Mesothelial cell of epicardium (in vitro differentiated cells): ENCODE results near the gene NETO1. TPM values are rescaled to one million over a fixed set of nuclear protein-coding genes. Genes with fewer than 3 reads are reported as not detected.

Experiments used
- DNase-seq, 2 experiments: peaks; one replicate each; pipeline ENCODE4 v3.0.0; 2021; ENCODE audit warnings: low spot score in 2 of 2; ENCODE audit not compliant: unreplicated experiment in 2 of 2
- H3K27ac Mint-ChIP-seq: 2 replicates; pipeline ENCODE4 v1.8.0; 2021; ENCODE audit warnings: mixed read lengths
- H3K27me3 Mint-ChIP-seq: 2 replicates; pipeline ENCODE4 v1.8.0; 2021; ENCODE audit warnings: low read depth, mixed read lengths
- H3K36me3 Mint-ChIP-seq: 2 replicates; pipeline ENCODE4 v1.8.0; 2021; ENCODE audit warnings: mixed read lengths
- H3K4me1 Mint-ChIP-seq: 2 replicates; pipeline ENCODE4 v1.8.0; 2021; ENCODE audit warnings: mixed read lengths
- H3K4me3 Mint-ChIP-seq: 2 replicates; pipeline ENCODE4 v1.8.0; 2021; ENCODE audit warnings: mild to moderate bottlenecking, moderate library complexity, mixed read lengths
- H3K9me3 Mint-ChIP-seq: 2 replicates; pipeline ENCODE4 v1.8.0; 2021; ENCODE audit warnings: mixed read lengths
- total RNA-seq: library from RNA; stranded (reverse); gene quantifications from 3 replicates; pipeline ENCODE4 v1.2.1, GENCODE V29; 2021
- TF ChIP-seq, protein P1 (sequence below): fragments of 200-600 bp; sonication (generic); IDR thresholded peaks from one replicate; pipeline ENCODE4 v1.5.0; 2021; ENCODE audit warnings: antibody characterized with exemption; ENCODE audit not compliant: unreplicated experiment

NETO1 gene
- total RNA-seq, 1 donor from 2014 or later, result not detected

DNA sequence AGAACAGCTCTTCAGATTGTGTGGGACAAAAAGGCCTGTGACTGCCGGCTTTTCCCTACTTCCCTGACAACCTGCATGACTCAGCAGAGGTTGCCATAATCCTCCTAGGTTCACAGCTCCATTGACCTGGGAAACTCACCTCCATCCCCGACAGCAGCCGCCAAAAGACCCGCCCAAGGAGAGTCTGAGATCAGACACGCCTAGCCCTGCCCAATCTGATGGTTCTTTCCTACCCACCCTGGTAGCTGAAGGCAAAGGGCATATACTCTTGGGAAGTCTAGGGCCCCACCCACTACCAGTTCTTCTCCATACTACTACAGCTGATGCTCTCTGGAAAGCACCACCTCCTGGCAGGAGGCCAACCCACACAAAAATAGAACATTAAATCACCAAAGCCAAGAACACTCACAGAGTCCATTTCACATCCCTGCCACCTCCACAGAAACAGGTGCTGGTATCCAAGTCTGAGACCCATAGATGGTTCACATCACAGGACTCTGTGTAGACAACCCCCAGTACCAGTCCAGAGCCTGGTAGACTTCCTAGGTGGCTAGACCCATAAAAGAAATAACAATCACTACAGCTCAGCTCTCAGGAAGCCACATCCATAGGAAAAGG is 140.6 kb downstream of the NETO1 start:
- no peak for DNase-seq
- H3K4me1 Mint-ChIP-seq, result no peaks in the 10 kb centered on the region
- no peak overlapping the region for H3K27ac Mint-ChIP-seq
- H3K36me3 Mint-ChIP-seq, result no peaks in the 10 kb centered on the region
- peaks cover 12% of the 10 kb centered on the region for H3K9me3 Mint-ChIP-seq
- H3K4me3 Mint-ChIP-seq, result no peak overlapping the region
- H3K27me3 Mint-ChIP-seq, result no peaks in the 10 kb centered on the region
- TF ChIP-seq, protein P1, sequence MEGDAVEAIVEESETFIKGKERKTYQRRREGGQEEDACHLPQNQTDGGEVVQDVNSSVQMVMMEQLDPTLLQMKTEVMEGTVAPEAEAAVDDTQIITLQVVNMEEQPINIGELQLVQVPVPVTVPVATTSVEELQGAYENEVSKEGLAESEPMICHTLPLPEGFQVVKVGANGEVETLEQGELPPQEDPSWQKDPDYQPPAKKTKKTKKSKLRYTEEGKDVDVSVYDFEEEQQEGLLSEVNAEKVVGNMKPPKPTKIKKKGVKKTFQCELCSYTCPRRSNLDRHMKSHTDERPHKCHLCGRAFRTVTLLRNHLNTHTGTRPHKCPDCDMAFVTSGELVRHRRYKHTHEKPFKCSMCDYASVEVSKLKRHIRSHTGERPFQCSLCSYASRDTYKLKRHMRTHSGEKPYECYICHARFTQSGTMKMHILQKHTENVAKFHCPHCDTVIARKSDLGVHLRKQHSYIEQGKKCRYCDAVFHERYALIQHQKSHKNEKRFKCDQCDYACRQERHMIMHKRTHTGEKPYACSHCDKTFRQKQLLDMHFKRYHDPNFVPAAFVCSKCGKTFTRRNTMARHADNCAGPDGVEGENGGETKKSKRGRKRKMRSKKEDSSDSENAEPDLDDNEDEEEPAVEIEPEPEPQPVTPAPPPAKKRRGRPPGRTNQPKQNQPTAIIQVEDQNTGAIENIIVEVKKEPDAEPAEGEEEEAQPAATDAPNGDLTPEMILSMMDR, result no peak

DNA sequence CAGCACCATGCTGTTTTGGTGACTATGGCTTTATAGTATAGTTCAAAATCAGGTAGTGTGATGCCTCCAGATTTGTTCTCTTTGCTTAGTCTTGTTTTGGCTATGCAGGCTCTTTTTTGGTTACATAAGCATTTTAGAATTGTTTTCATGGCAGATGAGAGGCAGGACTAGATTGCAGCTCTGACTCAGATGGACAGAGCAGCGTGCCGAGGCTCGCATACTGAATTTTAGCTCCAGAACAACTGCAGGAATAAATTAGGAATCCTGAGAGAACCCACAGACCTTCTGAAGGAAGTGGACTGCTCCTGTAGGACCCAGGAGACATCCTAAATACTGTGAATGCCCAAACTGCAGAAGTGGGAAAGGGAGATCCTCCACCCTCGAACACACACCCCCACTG is 141.6 kb downstream of the NETO1 start:
- H3K4me1 Mint-ChIP-seq, result no peaks in the 10 kb centered on the region
- H3K4me3 Mint-ChIP-seq, result no peak overlapping the region
- no peaks in the 10 kb centered on the region for H3K27me3 Mint-ChIP-seq
- H3K9me3 Mint-ChIP-seq, result peaks cover 12% of the 10 kb centered on the region
- H3K36me3 Mint-ChIP-seq, result no peaks in the 10 kb centered on the region
- H3K27ac Mint-ChIP-seq, result no peak overlapping the region
- TF ChIP-seq, protein P1, result no peak
- DNase-seq, result no peak

DNA sequence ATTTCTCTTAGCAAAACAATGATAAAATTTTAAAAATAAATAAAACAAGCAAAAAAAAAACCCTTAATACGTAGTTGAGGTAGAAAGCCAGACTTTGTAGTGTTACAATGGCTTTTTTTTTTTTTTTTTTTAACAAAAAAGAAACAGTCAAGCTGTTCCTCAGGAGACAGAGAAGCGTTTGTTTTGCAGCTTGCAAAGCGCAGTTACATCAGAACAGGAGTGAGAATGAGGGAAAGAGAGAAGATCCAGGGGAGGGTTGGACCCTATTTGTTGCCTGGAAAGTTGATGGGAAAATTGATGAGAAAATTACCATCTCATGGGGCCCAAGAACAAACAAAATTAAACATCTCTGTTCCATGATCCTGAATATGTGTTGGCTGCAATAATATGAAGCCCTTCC is 146.5 kb downstream of the NETO1 start:
- no peaks in the 10 kb centered on the region for H3K36me3 Mint-ChIP-seq
- no peak for DNase-seq
- peaks cover 6% of the 10 kb centered on the region for H3K4me1 Mint-ChIP-seq
- H3K27ac Mint-ChIP-seq, result no peak overlapping the region
- TF ChIP-seq, protein P1, result no peak
- no peak overlapping the region for H3K4me3 Mint-ChIP-seq
- H3K9me3 Mint-ChIP-seq, result peaks cover 12% of the 10 kb centered on the region
- H3K27me3 Mint-ChIP-seq, result no peaks in the 10 kb centered on the region

DNA sequence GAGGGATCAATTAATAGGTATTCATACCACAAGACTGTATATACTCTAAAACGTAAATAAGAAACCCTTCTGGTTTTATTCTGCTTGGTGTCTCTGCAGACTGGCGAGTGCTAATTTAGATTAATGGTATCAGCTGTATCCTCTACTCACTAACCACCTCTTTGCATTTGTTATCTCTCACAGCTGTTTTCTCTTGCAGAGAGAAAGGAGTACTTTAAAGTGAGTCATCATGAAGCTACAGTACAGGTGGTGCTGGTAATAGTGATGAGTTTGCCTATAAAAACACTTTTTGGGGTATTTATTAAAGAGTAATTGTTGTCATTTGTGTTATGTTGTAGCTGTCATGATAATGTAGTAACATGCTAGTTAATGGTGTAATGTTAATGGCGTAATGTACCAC is 147.7 kb downstream of the NETO1 start:
- Mint-ChIP-seq H3K4me1 (peaks cover 6% of the 10 kb centered on the region), H3K27me3 (no peaks in the 10 kb centered on the region), H3K4me3 (no peak overlapping the region), H3K27ac (no peak overlapping the region), H3K9me3 (peaks cover under 1% of the 10 kb centered on the region), H3K36me3 (no peaks in the 10 kb centered on the region)
- DNase-seq, result no peak
- TF ChIP-seq, protein P1, result no peak

DNA sequence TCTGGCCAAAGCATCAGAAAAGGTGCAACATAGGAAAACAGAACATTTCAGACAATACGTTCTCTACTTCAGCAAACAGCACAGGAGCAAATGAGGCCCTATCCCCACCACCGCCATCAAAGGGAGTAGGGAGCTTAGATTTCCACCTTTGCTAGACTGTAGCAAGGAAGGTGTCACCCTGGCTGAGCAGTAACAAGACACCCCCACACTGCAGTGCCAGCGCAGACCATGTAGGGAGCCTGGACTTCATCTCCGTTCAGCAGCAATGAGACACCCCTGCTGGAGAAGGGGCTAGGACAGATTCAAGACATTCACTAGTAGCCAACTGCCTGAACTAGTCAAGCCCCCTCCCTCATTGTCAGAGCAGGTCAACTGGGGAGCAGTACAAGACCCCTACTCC is 163.6 kb downstream of the NETO1 start:
- Mint-ChIP-seq H3K4me1 (no peaks in the 10 kb centered on the region), H3K27me3 (peaks cover 17% of the 10 kb centered on the region), H3K27ac (no peak overlapping the region), H3K4me3 (no peak overlapping the region), H3K36me3 (no peaks in the 10 kb centered on the region), H3K9me3 (no peaks in the 10 kb centered on the region)
- TF ChIP-seq, protein P1, result no peak
- DNase-seq, result no peak
